Duodenal mucosa (tissue), 2 donors: Measurements from ENCODE around the gene NFATC1.

Experiments used
- H3K27ac ChIP-seq: one replicate; pipeline ENCODE4 v1.7.0; 2013; ENCODE audit warnings: low read depth, low read length
- H3K27me3 ChIP-seq, 2 donors: one replicate each; pipeline ENCODE4 v1.7.0; 2013; ENCODE audit warnings: low read length in 2 of 2, control low read depth in 1 of 2; ENCODE audit not compliant: insufficient read depth in 2 of 2, control insufficient read depth in 1 of 2
- H3K36me3 ChIP-seq, 2 donors: one replicate each; pipeline ENCODE4 v1.7.0; 2013; ENCODE audit warnings: low read length in 2 of 2, control low read depth in 1 of 2; ENCODE audit not compliant: insufficient read depth in 2 of 2, control insufficient read depth in 1 of 2
- H3K4me1 ChIP-seq, 2 donors: one replicate each; pipeline ENCODE4 v1.7.0; 2013; ENCODE audit warnings: low read length in 2 of 2, control low read depth in 1 of 2; ENCODE audit not compliant: insufficient read depth in 2 of 2, control insufficient read depth in 1 of 2
- H3K4me3 ChIP-seq, 2 donors: one replicate each; pipeline ENCODE4 v1.7.0; 2013; ENCODE audit warnings: low read length in 2 of 2, low read depth in 1 of 2
- H3K9ac ChIP-seq, 2 donors: one replicate each; pipeline ENCODE4 v1.7.0; 2013; ENCODE audit warnings: low read length in 2 of 2, low read depth in 1 of 2
- H3K9me3 ChIP-seq, 2 donors: one replicate each; pipeline ENCODE4 v1.7.0; 2013; ENCODE audit warnings: low read length in 2 of 2, control low read depth in 1 of 2; ENCODE audit not compliant: control insufficient read depth in 1 of 2

Gene NFATC1

GRCh38 chr18:79554945-79555645, 159.4 kb downstream of the NFATC1 start:
- Histone ChIP-seq H3K36me3 (no peaks in the 10 kb centered on the region), H3K4me1 (no peaks in the 10 kb centered on the region), H3K27me3 (no peaks in the 10 kb centered on the region), H3K9ac (no peak overlapping the region), H3K27ac (no peak overlapping the region), H3K4me3 (no peak overlapping the region), H3K9me3 (no peaks in the 10 kb centered on the region)

GRCh38 chr18:79555885-79556284, 160.2 kb downstream of the NFATC1 start:
- no peak overlapping the region for H3K9ac ChIP-seq
- no peak overlapping the region for H3K4me3 ChIP-seq
- no peaks in the 10 kb centered on the region for H3K9me3 ChIP-seq
- no peaks in the 10 kb centered on the region for H3K36me3 ChIP-seq
- no peaks in the 10 kb centered on the region for H3K27me3 ChIP-seq
- no peak overlapping the region for H3K27ac ChIP-seq
- H3K4me1 ChIP-seq, result no peaks in the 10 kb centered on the region

- no peaks in the 10 kb centered on the region for H3K36me3 ChIP-seq
- H3K27ac ChIP-seq, result no peak overlapping the region
- no peaks in the 10 kb centered on the region for H3K4me1 ChIP-seq
- H3K4me3 ChIP-seq, result no peak overlapping the region
- no peak overlapping the region for H3K9ac ChIP-seq
- H3K9me3 ChIP-seq, result no peaks in the 10 kb centered on the region
- no peaks in the 10 kb centered on the region for H3K27me3 ChIP-seq
These were observed 161.3 kb downstream of the NFATC1 start for GRCh38 chr18:79556829-79557585.

GRCh38 chr18:79558196-79558932, 162.6 kb downstream of the NFATC1 start:
- H3K27ac ChIP-seq, result no peak overlapping the region
- H3K27me3 ChIP-seq, result no peaks in the 10 kb centered on the region
- H3K9me3 ChIP-seq, result no peaks in the 10 kb centered on the region
- no peaks in the 10 kb centered on the region for H3K4me1 ChIP-seq
- no peak overlapping the region for H3K9ac ChIP-seq
- H3K36me3 ChIP-seq, result no peaks in the 10 kb centered on the region
- no peak overlapping the region for H3K4me3 ChIP-seq

GRCh38 chr18:79558933-79559416, 163.2 kb downstream of the NFATC1 start:
- Histone ChIP-seq H3K36me3 (no peaks in the 10 kb centered on the region), H3K4me1 (no peaks in the 10 kb centered on the region), H3K9me3 (no peaks in the 10 kb centered on the region), H3K27ac (no peak overlapping the region), H3K9ac (no peak overlapping the region), H3K27me3 (no peaks in the 10 kb centered on the region), H3K4me3 (no peak overlapping the region)

GRCh38 chr18:79559436-79559835, 163.7 kb downstream of the NFATC1 start:
- H3K9ac ChIP-seq, result no peak overlapping the region
- no peaks in the 10 kb centered on the region for H3K36me3 ChIP-seq
- H3K27me3 ChIP-seq, result no peaks in the 10 kb centered on the region
- H3K9me3 ChIP-seq, result no peaks in the 10 kb centered on the region
- no peaks in the 10 kb centered on the region for H3K4me1 ChIP-seq
- H3K27ac ChIP-seq, result no peak overlapping the region
- H3K4me3 ChIP-seq, result no peak overlapping the region

GRCh38 chr18:79560042-79560860, 164.5 kb downstream of the NFATC1 start:
- Histone ChIP-seq H3K9ac (no peak overlapping the region), H3K27ac (no peak overlapping the region), H3K27me3 (no peaks in the 10 kb centered on the region), H3K4me3 (no peak overlapping the region), H3K9me3 (no peaks in the 10 kb centered on the region), H3K36me3 (no peaks in the 10 kb centered on the region), H3K4me1 (no peaks in the 10 kb centered on the region)

GRCh38 chr18:79560861-79561210, 165.1 kb downstream of the NFATC1 start:
- Histone ChIP-seq H3K27me3 (no peaks in the 10 kb centered on the region), H3K4me1 (no peaks in the 10 kb centered on the region), H3K9ac (no peak overlapping the region), H3K27ac (no peak overlapping the region), H3K9me3 (no peaks in the 10 kb centered on the region), H3K4me3 (no peak overlapping the region), H3K36me3 (no peaks in the 10 kb centered on the region)

- no peak overlapping the region for H3K9ac ChIP-seq
- no peak overlapping the region for H3K27ac ChIP-seq
- no peak overlapping the region for H3K4me3 ChIP-seq
- H3K36me3 ChIP-seq, result no peaks in the 10 kb centered on the region
- no peaks in the 10 kb centered on the region for H3K9me3 ChIP-seq
- no peaks in the 10 kb centered on the region for H3K27me3 ChIP-seq
- no peaks in the 10 kb centered on the region for H3K4me1 ChIP-seq
These were observed 168.2 kb downstream of the NFATC1 start for GRCh38 chr18:79563949-79564348.
